DOHH2 (cell line): ENCODE measurements around the gene CEMIP2.

Experiments used
- H3F3A ChIP-seq: fragments of 200-600 bp; sonication (generic), shearing (Covaris generic); 2 replicates; pipeline ENCODE4 v1.6.0; 2016; ENCODE audit warnings: antibody characterized with exemption, mild to moderate bottlenecking; ENCODE audit not compliant: control insufficient read depth, insufficient read depth
- H3K27ac ChIP-seq: fragments of 200-600 bp; sonication (generic); 2 replicates; pipeline ENCODE4 v1.5.1; 2014; ENCODE audit warnings: low read depth, mild to moderate bottlenecking, low read length, moderate library complexity
- H3K27me3 ChIP-seq: fragments of 200-600 bp; sonication (generic); 2 replicates; pipeline ENCODE4 v1.6.1; 2014; ENCODE audit warnings: mild to moderate bottlenecking, low read length, mixed read lengths; ENCODE audit not compliant: control insufficient read depth
- H3K36me3 ChIP-seq: fragments of 200-600 bp; sonication (generic); 2 replicates; pipeline ENCODE4 v1.6.1; 2014; ENCODE audit warnings: mild to moderate bottlenecking, low read length, moderate library complexity, mixed read lengths; ENCODE audit not compliant: control insufficient read depth
- H3K4me1 ChIP-seq: fragments of 200-600 bp; sonication (generic); 2 replicates; pipeline ENCODE4 v1.6.1; 2014; ENCODE audit warnings: mild to moderate bottlenecking, low read length, mixed read lengths; ENCODE audit not compliant: control insufficient read depth
- H3K4me2 ChIP-seq: fragments of 200-600 bp; sonication (generic); 2 replicates; pipeline ENCODE4 v1.6.0; 2014; ENCODE audit warnings: mild to moderate bottlenecking, low read length, moderate library complexity
- H3K4me3 ChIP-seq: fragments of 200-600 bp; sonication (generic); 2 replicates; pipeline ENCODE4 v1.5.1; 2014; ENCODE audit warnings: mild to moderate bottlenecking, low read length, mixed read lengths
- H3K79me2 ChIP-seq: fragments of 200-600 bp; sonication (generic); 2 replicates; pipeline ENCODE4 v1.6.1; 2014; ENCODE audit warnings: mild to moderate bottlenecking, low read length, mixed read lengths; ENCODE audit not compliant: control insufficient read depth
- H3K9me2 ChIP-seq: fragments of 200-600 bp; sonication (generic); replicated peaks from 2 replicates; pipeline ENCODE4 v1.6.1; 2014; ENCODE audit warnings: mild to moderate bottlenecking, low read length, mixed read lengths; ENCODE audit not compliant: control insufficient read depth
- H3K9me3 ChIP-seq: fragments of 200-600 bp; sonication (generic); 2 replicates; pipeline ENCODE4 v1.6.1; 2014; ENCODE audit warnings: antibody characterized with exemption, low read length, mixed read lengths; ENCODE audit not compliant: control insufficient read depth, insufficient read depth
- H4K20me1 ChIP-seq: fragments of 200-600 bp; sonication (generic); 2 replicates; pipeline ENCODE4 v1.6.0; 2014; ENCODE audit warnings: low read depth, mild to moderate bottlenecking, antibody characterized with exemption, low read length, moderate library complexity; ENCODE audit not compliant: control insufficient read depth, insufficient read depth
- CTCF ChIP-seq: fragments of 200-600 bp; sonication (generic); IDR thresholded peaks from one replicate; pipeline ENCODE4 v1.5.1; 2014; ENCODE audit warnings: antibody characterized with exemption, mild to moderate bottlenecking, low read depth, low read length; ENCODE audit not compliant: poor library complexity, severe bottlenecking
- EZH2phosphoT487 ChIP-seq: fragments of 200-600 bp; sonication (generic); IDR thresholded peaks from 2 replicates; pipeline ENCODE4 v1.6.1; 2017; ENCODE audit warnings: borderline replicate concordance, mild to moderate bottlenecking, antibody characterized with exemption, low read length, moderate library complexity, mixed read lengths

Gene CEMIP2

GRCh38 chr9:71716138-71716909 is 52.0 kb downstream of the CEMIP2 start:
- Histone ChIP-seq H3K4me1 (no peaks in the 10 kb centered on the region), H3K27ac (no peak overlapping the region), H3K4me2 (no peak overlapping the region), H3K79me2 (no peaks in the 10 kb centered on the region), H3K9me2 (no peaks in the 10 kb centered on the region), H3K9me3 (no peaks in the 10 kb centered on the region), H3K4me3 (no peak overlapping the region), H3K36me3 (no peaks in the 10 kb centered on the region), H3F3A (no peaks in the 10 kb centered on the region), H4K20me1 (no peaks in the 10 kb centered on the region), H3K27me3 (no peaks in the 10 kb centered on the region)
- no peak for TF ChIP-seq EZH2phosphoT487
- TF ChIP-seq CTCF, result peak; percentile 40

GRCh38 chr9:71710856-71711255 is 57.5 kb downstream of the CEMIP2 start:
- TF ChIP-seq CTCF (no peak), EZH2phosphoT487 (no peak)
- no peak overlapping the region for H3K27ac ChIP-seq

GRCh38 chr9:71710201-71710600 is 58.1 kb downstream of the CEMIP2 start:
- Histone ChIP-seq H3K36me3 (no peaks in the 10 kb centered on the region), H3K27ac (no peak overlapping the region), H4K20me1 (no peaks in the 10 kb centered on the region), H3K4me1 (no peaks in the 10 kb centered on the region), H3K27me3 (no peaks in the 10 kb centered on the region), H3K9me2 (no peaks in the 10 kb centered on the region), H3K79me2 (no peaks in the 10 kb centered on the region), H3K4me2 (no peak overlapping the region), H3K9me3 (no peaks in the 10 kb centered on the region), H3K4me3 (no peak overlapping the region), H3F3A (no peaks in the 10 kb centered on the region)
- TF ChIP-seq CTCF (no peak), EZH2phosphoT487 (no peak)

More at GRCh38 chr9:71710856-71711255, 57.5 kb downstream of the CEMIP2 start:
- Histone ChIP-seq H3K79me2 (no peaks in the 10 kb centered on the region), H3K4me1 (no peaks in the 10 kb centered on the region), H3K4me2 (no peak overlapping the region), H3K4me3 (no peak overlapping the region), H3K36me3 (no peaks in the 10 kb centered on the region), H3F3A (no peaks in the 10 kb centered on the region), H4K20me1 (no peaks in the 10 kb centered on the region), H3K9me3 (no peaks in the 10 kb centered on the region), H3K9me2 (no peaks in the 10 kb centered on the region), H3K27me3 (no peaks in the 10 kb centered on the region)
